ENCODE measurements around the gene PRRC2B.

- TF ChIP-seq POLR2A (IDR thresholded peaks at IDR 0.05) (no peak), EP300 (IDR thresholded peaks at IDR 0.05) (no peak)
- TF ChIP-seq, protein P1, sequence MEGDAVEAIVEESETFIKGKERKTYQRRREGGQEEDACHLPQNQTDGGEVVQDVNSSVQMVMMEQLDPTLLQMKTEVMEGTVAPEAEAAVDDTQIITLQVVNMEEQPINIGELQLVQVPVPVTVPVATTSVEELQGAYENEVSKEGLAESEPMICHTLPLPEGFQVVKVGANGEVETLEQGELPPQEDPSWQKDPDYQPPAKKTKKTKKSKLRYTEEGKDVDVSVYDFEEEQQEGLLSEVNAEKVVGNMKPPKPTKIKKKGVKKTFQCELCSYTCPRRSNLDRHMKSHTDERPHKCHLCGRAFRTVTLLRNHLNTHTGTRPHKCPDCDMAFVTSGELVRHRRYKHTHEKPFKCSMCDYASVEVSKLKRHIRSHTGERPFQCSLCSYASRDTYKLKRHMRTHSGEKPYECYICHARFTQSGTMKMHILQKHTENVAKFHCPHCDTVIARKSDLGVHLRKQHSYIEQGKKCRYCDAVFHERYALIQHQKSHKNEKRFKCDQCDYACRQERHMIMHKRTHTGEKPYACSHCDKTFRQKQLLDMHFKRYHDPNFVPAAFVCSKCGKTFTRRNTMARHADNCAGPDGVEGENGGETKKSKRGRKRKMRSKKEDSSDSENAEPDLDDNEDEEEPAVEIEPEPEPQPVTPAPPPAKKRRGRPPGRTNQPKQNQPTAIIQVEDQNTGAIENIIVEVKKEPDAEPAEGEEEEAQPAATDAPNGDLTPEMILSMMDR (IDR thresholded peaks at IDR 0.05) = no peak
These were observed 38.9 kb downstream of the PRRC2B start for GRCh38 chr9:131432597-131433301.

All from ovary (tissue), 3 donors.